HEK293 (cell line): Measurements from ENCODE around the gene PARP3.
A peak's percentile ranks its signal among the peaks of the same experiment; 100 is the strongest.

Experiments
- CTCF ChIA-PET: fragments of 350-600 bp; formaldehyde crosslinking; extraction: SDS; loops from one replicate; lab custom pipeline; 2021; ENCODE audit warnings: antibody characterized with exemption; lab: Yijun Ruan, JAX
- POLR2A ChIA-PET: fragments of 300-600 bp; formaldehyde crosslinking; extraction: SDS; loops from one replicate; lab custom pipeline; 2020; ENCODE audit warnings: antibody characterized with exemption, inconsistent platforms; lab: Yijun Ruan, JAX
- H3K27ac ChIP-seq: fragments of 200-500 bp; sonication (Bioruptor generic); 2 replicates; pipeline ENCODE4 v1.5.1; 2014; ENCODE audit warnings: low read depth, low read length, control low read depth, inconsistent platforms; ENCODE audit errors: extremely low read depth
- H3K36me3 ChIP-seq, 2 experiments: fragments of 200-500 bp in 1 of 2; sonication (Bioruptor generic) in 1 of 2; 1 replicate in 1 of 2; 2 replicates in 1 of 2; pipeline ENCODE4 v1.5.1; 2014 to 2017; ENCODE audit warnings: inconsistent platforms in 2 of 2, low read length in 2 of 2; ENCODE audit not compliant: control insufficient read depth in 2 of 2, insufficient read depth in 1 of 2
- H3K4me1 ChIP-seq: fragments of 200-500 bp; sonication (Bioruptor generic); 2 replicates; pipeline ENCODE4 v1.5.1; 2014; ENCODE audit warnings: mild to moderate bottlenecking, low read length, inconsistent platforms; ENCODE audit not compliant: control insufficient read depth, insufficient read depth
- H3K4me3 ChIP-seq: 2 replicates; pipeline ENCODE4 v1.5.1; 2011; ENCODE audit warnings: low read depth, mild to moderate bottlenecking, control low read depth, low read length, moderate library complexity
- H3K9me3 ChIP-seq: fragments of 200-500 bp; sonication (Bioruptor generic); 2 replicates; pipeline ENCODE4 v1.5.1; 2014; ENCODE audit warnings: low read depth, low read length, inconsistent platforms; ENCODE audit not compliant: control insufficient read depth, insufficient read depth
- EGR2 ChIP-seq: fragments of 450-650 bp; formaldehyde crosslinking; IDR thresholded peaks from 2 replicates; pipeline ENCODE4 v1.5.1; 2016; ENCODE audit warnings: low read depth, missing biosample characterization, missing genetic modification characterization
- PATZ1 ChIP-seq: fragments of 450-650 bp; formaldehyde crosslinking; IDR thresholded peaks from 2 replicates; pipeline ENCODE4 v1.5.1; 2016; ENCODE audit warnings: missing biosample characterization, missing genetic modification characterization
- PRDM1 ChIP-seq: fragments of 450-650 bp; formaldehyde crosslinking; IDR thresholded peaks from 2 replicates; pipeline ENCODE4; 2016; ENCODE audit warnings: missing biosample characterization, missing genetic modification characterization
- PRDM2 ChIP-seq: fragments of 450-650 bp; formaldehyde crosslinking; IDR thresholded peaks from 2 replicates; pipeline ENCODE4 v1.5.1; 2016; ENCODE audit warnings: missing biosample characterization, missing genetic modification characterization, borderline replicate concordance
- SP2 ChIP-seq: fragments of 450-650 bp; formaldehyde crosslinking; IDR thresholded peaks from 2 replicates; pipeline ENCODE4 v1.5.1; 2016; ENCODE audit warnings: missing biosample characterization, missing genetic modification characterization
- ZFHX2 ChIP-seq: fragments of 450-650 bp; formaldehyde crosslinking; conservative IDR thresholded peaks from 2 replicates; pipeline ENCODE4 v1.5.1; 2016; ENCODE audit warnings: missing biosample characterization, missing genetic modification characterization
- ZFP41 ChIP-seq: fragments of 450-650 bp; formaldehyde crosslinking; IDR thresholded peaks from 2 replicates; pipeline ENCODE4 v1.5.1; 2016; ENCODE audit warnings: missing biosample characterization, missing genetic modification characterization, borderline replicate concordance
- ZNF311 ChIP-seq: fragments of 450-650 bp; formaldehyde crosslinking; IDR thresholded peaks from 2 replicates; pipeline ENCODE4 v1.5.1; 2017; ENCODE audit warnings: missing biosample characterization, missing genetic modification characterization, borderline replicate concordance
- ZNF341 ChIP-seq: fragments of 450-650 bp; formaldehyde crosslinking; IDR thresholded peaks from 2 replicates; pipeline ENCODE4; 2016; ENCODE audit warnings: low read depth, missing biosample characterization, missing genetic modification characterization
- ZNF350 ChIP-seq: fragments of 450-650 bp; formaldehyde crosslinking; IDR thresholded peaks from 2 replicates; pipeline ENCODE4 v1.5.0; 2017; ENCODE audit warnings: missing biosample characterization, mild to moderate bottlenecking, missing genetic modification characterization
- ZNF366 ChIP-seq: fragments of 450-650 bp; formaldehyde crosslinking; conservative IDR thresholded peaks from 2 replicates; pipeline ENCODE4 v1.5.1; 2016; ENCODE audit warnings: missing biosample characterization, missing genetic modification characterization
- ZNF398 ChIP-seq: fragments of 450-650 bp; formaldehyde crosslinking; IDR thresholded peaks from 2 replicates; pipeline ENCODE4 v1.5.1; 2017; ENCODE audit warnings: missing biosample characterization, missing genetic modification characterization
- ZNF501 ChIP-seq: fragments of 450-650 bp; formaldehyde crosslinking; IDR thresholded peaks from 2 replicates; pipeline ENCODE4 v1.5.1; 2016; ENCODE audit warnings: missing biosample characterization, missing genetic modification characterization
- ZNF600 ChIP-seq: fragments of 450-650 bp; formaldehyde crosslinking; IDR thresholded peaks from 2 replicates; pipeline ENCODE4 v1.5.1; 2016; ENCODE audit warnings: missing biosample characterization, missing genetic modification characterization
- ZNF621 ChIP-seq: fragments of 450-650 bp; formaldehyde crosslinking; IDR thresholded peaks from 2 replicates; pipeline ENCODE4 v1.5.1; 2017; ENCODE audit warnings: missing biosample characterization, missing genetic modification characterization
- ZNF645 ChIP-seq: fragments of 450-650 bp; formaldehyde crosslinking; IDR thresholded peaks from 2 replicates; pipeline ENCODE4; 2016; ENCODE audit warnings: missing biosample characterization, missing genetic modification characterization
- TF ChIP-seq, protein P1 (sequence below): fragments of 450-650 bp; formaldehyde crosslinking; IDR thresholded peaks from 2 replicates; pipeline ENCODE4 v1.5.1; 2017; ENCODE audit warnings: missing biosample characterization, mild to moderate bottlenecking, missing genetic modification characterization, moderate library complexity
- TF ChIP-seq, protein P2 (sequence below): fragments of 450-650 bp; formaldehyde crosslinking; IDR thresholded peaks from 2 replicates; pipeline ENCODE4 v1.5.1; 2016; ENCODE audit warnings: missing biosample characterization, missing genetic modification characterization

The PARP3 gene

GRCh38 chr3:51988286-51989146 is 46.4 kb downstream of the PARP3 start:
- H3K4me3 ChIP-seq = no peak overlapping the region
- H3K27ac ChIP-seq = no peak overlapping the region
- peaks cover 0 to 23% of the 10 kb centered on the region in 2 experiments; a peak in 2 of 3 replicates for H3K36me3 ChIP-seq
- TF ChIP-seq ZNF366 (0 out of 2 replicates have a peak, but pooled peaks have one; percentile 40), ZNF501 (tag by site-specific recombination) (no peak), PRDM1 (tag by site-specific recombination) (0 out of 2 replicates have a peak, but pooled peaks have one; percentile 10), ZNF621 (tag by site-specific recombination) (no peak), ZNF341 (tag by site-specific recombination) (peak; percentile 61), EGR2 (tag by site-specific recombination) (peak; percentile 48), PATZ1 (tag by site-specific recombination) (peak; percentile 34; the same call in 1 of the 2 replicates), ZNF600 (tag by site-specific recombination) (peak; percentile 48; the same call in 1 of the 2 replicates), ZNF645 (tag by site-specific recombination) (no peak), ZNF311 (tag by site-specific recombination) (no peak), ZNF398 (tag by site-specific recombination) (peak; percentile 78), PRDM2 (tag by site-specific recombination) (0 out of 2 replicates have a peak, but pooled peaks have one; percentile 39), ZFP41 (tag by site-specific recombination) (no peak), SP2 (tag by site-specific recombination) (peak; percentile 44; the same call in 1 of the 2 replicates), ZFHX2 (peak; percentile 40; the same call in 1 of the 2 replicates), ZNF350 (tag by site-specific recombination) (no peak)
- TF ChIP-seq, protein P1, sequence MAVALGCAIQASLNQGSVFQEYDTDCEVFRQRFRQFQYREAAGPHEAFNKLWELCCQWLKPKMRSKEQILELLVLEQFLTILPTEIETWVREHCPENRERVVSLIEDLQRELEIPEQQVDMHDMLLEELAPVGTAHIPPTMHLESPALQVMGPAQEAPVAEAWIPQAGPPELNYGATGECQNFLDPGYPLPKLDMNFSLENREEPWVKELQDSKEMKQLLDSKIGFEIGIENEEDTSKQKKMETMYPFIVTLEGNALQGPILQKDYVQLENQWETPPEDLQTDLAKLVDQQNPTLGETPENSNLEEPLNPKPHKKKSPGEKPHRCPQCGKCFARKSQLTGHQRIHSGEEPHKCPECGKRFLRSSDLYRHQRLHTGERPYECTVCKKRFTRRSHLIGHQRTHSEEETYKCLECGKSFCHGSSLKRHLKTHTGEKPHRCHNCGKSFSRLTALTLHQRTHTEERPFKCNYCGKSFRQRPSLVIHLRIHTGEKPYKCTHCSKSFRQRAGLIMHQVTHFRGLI (tag by site-specific recombination) = peak; percentile 85
- TF ChIP-seq, protein P2, sequence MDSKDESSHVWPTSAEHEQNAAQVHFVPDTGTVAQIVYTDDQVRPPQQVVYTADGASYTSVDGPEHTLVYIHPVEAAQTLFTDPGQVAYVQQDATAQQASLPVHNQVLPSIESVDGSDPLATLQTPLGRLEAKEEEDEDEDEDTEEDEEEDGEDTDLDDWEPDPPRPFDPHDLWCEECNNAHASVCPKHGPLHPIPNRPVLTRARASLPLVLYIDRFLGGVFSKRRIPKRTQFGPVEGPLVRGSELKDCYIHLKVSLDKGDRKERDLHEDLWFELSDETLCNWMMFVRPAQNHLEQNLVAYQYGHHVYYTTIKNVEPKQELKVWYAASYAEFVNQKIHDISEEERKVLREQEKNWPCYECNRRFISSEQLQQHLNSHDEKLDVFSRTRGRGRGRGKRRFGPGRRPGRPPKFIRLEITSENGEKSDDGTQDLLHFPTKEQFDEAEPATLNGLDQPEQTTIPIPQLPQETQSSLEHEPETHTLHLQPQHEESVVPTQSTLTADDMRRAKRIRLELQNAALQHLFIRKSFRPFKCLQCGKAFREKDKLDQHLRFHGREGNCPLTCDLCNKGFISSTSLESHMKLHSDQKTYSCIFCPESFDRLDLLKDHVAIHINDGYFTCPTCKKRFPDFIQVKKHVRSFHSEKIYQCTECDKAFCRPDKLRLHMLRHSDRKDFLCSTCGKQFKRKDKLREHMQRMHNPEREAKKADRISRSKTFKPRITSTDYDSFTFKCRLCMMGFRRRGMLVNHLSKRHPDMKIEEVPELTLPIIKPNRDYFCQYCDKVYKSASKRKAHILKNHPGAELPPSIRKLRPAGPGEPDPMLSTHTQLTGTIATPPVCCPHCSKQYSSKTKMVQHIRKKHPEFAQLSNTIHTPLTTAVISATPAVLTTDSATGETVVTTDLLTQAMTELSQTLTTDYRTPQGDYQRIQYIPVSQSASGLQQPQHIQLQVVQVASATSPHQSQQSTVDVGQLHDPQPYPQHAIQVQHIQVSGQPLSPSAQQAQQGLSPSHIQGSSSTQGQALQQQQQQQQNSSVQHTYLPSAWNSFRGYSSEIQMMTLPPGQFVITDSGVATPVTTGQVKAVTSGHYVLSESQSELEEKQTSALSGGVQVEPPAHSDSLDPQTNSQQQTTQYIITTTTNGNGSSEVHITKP (tag by site-specific recombination) = peak; percentile 54
- ChIA-PET POLR2A (interaction anchor here (0.8 kb wide), 1 partner anchor 14 kb away, joined by 3 read pairs; the partner anchor contains the start of gene ABHD14A), CTCF (interaction anchor here (0.6 kb wide), 1 partner anchor 233 kb away, joined by 3 read pairs; no protein-coding TSS in a partner anchor)
- H3K4me1 ChIP-seq = no peaks in the 10 kb centered on the region
- H3K9me3 ChIP-seq = no peaks in the 10 kb centered on the region
